NCI-H1694 (cell line): Measurements from ENCODE around the gene CSPG4.
"Not testable (repeated sequence)": the region's sequence is repeated elsewhere in the genome, so short reads cannot be mapped to it uniquely, and the experiment has no call there.

Experiments
- DNase-seq: peaks from one replicate; lab custom pipeline; 2025; lab: John Stamatoyannopoulos, UW

Gene CSPG4

DNA sequence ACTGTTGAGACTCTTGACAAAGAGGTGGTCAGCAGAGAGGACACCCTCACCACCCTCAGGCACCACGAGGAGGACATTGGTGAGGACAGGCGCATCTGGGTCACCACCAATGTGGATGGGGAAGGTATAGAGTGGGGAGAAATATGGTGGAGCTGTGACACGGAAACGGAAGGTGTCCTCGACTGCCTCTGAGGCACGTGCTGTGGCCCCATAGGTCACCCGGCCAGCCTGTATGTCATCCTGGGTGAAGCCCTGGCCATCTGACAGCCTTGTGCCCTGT lies 24.4 kb downstream of the CSPG4 start:
- DNase-seq, result no peak

DNA sequence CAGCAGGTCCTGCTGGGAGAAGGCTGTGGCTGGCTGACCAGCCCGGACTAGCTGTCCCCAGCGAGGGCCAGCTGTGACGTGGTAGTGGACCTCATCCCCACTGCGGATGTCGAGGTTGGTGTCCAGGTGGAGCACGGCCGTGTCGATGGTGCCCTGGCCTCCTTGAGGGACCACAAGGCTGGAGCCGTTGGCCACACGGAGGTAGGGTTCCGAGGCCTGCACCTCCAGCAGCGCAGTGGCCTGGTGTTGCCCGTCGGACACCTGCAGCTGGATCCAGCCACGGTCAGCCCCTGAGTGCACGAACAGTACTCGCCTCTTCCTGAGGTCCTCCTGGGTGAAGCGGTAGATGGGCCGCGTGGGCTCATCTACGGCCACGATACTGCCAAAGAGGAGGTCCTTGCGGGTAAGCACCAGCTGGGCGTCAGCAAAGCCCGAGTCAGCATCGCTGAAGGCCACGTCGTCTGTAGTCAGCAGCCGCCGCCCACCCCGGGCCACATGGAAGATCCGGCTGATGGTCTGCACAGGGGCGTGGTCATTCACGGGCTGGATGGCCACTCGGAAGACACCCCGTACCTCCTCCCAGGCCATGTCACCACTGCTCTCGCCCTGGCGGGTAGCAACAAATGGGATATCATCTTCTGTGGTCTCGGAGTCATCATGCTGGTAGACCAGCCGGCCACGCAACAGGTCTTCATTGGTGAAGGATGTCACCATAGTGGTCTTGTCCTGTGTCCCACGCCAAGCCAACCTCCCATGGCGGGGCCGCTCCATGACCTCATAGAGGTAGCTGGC lies 25.0 kb downstream of the CSPG4 start:
- no peak for DNase-seq

DNA sequence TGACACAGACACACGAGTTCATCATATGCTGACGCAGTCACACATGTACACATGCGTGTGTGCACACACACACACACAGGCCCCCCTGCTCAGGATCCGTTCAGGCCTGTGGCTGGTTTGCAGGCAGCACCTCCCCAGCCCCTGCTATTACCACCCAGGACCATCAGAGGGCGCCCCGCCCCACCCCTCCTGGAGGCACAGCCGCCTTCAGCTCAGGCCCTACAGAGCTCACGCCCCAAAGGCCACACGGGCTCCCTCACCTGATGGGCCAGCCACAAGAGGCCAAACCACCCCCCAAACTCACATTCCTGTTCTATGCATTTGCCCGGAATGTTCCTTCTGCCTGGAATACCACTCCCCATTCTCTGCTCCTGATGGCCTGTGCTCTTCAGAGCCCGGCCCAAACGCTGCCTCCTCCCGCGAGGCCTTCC lies 26.4 kb downstream of the CSPG4 start:
- peak; percentile 72 for DNase-seq

DNA sequence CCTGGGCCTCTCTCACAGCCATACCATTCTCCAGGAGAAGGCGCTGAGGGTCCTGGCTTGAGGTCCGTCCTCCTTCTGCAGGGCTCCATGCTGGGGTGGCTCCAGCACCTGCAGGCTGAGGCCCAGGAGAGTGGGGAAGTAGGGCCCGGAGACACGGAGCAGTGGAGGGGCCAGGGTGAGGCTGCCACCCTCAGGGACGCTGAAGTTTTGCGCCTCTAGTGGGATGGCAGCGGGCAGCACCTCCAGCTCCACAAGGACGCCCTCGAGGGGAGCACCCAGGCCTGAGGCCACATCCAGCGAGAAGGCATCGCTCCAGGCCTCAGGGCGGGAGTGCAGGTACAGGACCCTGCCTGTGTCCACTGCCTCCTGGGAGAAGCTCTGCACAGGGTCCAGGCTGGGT lies 27.5 kb downstream of the CSPG4 start:
- no peak for DNase-seq

DNA sequence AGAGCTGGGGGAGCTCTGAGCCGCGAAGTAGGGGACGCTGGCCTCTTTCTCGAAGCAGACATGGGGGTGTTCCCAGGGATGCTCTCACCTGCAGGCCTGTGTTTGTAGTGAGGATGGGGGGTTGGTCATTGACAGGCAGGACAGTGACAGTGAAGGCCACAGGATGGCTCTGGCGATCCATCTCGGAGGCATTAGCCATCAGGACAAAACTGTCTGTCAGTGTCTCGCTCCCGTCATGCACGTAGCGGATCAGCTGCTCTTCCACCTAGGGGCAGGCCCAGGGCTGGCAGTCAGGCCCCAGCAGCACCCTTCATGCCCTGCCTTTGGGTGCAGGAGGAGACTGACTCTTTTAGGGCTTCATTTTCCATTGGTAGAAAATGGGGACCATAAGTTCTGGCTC lies 28.0 kb downstream of the CSPG4 start:
- no peak for DNase-seq

DNA sequence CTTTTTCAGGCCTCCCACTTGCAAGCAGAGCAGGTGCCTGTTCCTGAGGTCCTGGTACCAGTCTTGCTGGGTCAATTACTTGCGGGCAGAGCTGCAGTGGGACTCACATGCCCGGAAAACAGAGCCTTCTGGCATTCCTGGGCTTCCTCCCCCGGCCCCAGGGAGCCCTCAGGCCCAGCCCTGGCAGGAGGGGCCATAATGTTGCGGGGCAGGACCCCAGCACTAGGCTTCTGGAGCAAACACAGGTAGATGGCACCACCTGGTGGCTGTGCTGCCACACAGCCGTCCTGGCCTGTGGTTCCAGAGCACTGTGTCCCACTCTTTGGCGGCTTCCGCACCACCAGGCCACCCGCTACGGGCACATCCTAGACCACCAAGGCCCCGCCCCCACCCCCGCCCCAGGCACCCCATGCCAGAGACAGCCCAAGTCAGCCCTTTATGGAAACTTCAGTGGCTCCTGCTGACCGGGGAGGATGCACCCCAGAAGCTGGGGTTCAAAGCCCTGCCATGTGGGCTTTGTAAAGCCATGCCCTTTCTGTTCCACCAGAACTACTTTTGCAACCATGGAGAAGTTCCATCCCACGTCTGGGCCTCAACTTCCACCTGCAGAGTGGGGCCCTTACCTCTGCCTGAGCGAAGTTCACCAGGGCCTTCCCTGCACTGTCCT lies 28.9 kb downstream of the CSPG4 start:
- DNase-seq, result peak; percentile 63

DNA sequence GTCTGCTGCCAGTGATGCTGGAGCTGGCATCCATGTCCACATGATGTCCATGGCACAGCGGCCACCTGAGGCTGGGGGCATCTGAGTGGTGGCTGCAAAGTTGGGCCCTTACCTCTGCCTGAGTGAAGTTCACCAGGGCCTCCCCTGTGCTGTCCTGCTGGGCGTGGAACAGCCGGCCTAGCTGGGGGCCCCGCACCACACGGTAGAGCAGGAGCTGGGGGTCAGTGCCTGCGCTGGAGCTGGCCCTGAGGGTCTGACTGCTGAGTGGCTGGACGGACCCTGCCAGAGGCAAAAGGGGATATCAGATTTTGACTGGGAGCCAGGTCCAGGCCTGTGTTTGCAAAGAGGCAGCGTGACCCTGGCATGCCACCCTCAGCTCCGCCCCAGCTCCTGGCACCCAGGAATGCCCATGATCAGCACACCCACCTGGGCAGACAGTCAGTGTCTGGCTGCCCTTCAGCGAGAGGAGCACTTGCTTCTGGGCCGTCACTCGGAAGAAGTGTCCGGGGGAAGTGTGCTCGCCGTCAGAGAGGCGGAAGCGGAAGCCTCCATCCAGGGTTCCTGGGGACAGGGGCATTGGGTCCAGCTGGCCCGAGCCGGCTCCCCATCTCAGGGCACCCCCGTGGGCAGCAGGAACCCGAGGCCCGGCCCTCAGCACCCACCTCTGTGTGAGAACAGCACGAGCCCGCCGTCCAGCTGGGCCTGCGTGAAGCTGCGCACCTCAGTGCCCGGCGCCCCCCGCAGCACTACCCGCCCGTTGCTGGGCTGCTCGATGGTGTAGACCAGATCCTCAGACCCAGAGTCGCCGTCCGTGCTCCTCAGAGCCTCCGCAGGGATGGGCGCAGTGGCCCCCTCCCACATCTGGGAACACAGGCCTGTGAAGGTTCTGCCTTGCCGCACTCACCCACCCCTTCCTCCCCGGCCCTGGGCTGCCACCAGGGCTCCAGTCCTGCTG lies 30.2 kb downstream of the CSPG4 start:
- DNase-seq, result no peak

DNA sequence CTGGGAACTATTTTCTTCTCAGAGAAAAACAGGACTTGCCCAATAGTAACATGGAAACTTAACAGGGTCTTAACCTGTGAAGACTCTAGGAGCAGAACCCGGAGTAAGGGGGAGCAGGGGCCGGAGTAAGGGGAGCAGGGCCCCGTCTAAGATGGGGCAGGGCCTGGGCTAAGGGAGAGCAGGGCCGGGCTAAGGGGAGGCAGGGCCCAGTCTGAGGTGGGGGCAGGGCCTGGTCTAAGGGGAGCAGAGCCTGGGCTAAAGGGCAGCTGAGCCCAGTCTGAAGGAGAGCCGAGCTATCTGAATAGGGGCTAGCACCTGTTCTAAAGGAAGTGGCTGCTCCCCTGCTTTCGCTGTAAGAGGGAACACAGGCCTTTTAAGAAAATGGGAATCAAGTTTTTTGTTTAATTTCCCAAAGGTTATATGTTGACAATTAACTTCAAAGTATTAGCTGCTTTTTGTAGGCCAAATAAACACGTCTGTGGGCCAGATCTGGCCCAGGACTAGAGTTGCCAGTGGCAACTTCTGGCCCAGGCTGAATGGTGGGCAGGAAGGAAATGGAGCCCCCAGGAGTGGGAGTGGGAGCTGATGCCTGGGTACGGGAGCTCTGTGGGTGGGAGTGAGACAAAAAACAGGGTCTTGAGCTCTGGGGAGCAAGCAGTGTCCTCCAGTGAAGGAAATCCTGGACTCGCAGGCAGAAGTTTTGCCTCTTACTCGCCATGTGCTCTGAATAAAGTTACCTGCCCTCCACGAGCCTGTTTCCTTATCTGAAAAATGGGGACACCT lies 32.5 kb downstream of the CSPG4 start:
- DNase-seq, result no peak

DNA sequence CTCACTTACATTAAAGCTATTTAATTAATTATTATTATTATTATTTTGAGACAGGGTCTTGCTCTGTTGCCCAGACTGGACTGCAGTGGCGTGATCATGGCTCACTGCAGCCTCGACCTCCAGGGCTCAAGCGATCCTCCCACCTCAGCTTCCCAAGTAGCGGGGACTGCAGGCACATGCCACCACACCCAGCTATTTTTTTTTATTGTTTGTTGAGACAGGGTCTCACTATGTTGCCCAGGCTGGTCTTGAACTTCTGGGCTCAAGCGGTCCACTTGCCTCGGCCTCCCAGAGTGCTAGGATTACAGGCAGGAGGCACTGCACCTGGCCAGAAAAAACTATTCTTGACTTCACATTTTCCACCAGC lies 34.3 kb downstream of the CSPG4 start:
- not testable (repeated sequence) for DNase-seq

DNA sequence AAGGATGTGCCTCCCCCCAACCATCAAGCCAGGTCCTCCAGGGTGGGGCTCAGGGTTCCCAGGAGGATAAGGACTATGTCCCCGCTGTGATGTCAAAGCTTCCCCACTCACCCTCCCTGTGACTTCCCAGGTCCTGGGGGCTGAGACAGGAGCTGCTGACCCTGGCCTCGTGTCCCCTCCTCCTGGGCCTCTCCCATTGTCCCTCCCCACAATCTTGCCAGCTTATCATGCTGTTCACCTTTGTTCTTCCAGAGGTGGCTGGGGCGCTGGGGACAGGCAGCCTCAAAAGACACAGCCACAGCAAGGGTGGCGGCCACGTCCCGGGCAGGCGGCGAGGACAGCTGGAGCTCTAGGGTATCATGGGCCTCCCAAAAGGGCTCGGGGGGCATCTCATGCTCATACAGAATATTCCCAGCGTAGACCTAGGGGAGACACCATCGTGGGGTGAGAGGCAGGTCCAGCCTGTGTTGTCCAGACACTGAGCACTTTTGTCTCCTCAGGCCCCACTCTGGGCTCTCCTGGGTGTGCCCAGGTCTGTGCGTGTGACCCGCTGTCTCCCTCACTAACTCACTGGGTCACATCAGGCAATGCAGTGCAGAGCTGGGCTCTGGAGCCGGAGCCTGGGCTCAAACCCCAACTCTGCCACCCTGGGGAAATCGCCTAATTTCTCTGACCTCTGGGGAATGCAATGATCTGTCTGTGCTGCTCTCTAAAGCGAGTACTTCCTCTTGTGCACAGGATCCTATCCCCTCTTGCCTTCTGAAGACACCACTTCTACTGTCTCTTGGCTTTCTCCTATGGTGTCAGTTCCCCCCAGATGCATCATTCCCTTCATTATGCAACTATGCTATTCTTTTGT lies 35.0 kb downstream of the CSPG4 start:
- DNase-seq, result no peak

DNA sequence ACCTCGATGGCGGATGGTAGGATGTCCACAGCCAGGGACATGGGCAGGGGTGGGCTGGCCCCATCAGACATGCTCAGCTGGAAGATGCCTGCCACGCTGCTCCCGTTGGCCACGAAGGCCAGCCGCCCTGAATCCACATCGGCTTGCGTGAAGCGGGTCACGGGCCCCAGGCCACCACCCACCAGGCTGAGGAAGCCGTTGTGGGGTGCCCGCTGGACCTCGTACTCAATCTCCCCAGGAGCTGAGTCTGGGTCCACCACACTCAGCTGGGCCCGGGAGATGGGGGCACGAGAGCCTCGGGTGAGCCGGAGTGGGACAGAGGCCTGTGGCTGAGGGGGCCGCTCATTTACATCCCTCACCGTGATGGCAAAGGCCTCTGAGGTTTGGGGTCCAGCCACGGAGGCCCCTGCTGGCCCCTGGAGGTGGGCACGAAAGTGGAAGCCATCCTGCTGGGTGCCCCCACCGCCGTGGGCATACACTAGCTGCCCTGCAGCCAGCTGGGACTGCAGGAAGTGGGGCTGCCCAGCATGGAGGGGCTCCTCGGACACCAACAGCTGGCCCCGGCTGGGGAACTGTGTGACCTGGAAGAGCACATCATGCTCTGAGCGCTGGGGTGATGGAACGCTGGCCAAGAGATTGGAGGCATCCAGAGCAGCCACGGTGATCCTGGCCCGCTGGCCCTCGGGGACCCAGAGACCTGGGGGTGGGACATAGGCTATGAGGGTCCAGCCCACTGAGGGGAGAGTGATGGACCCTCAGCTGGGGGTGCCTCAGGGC lies 35.8 kb downstream of the CSPG4 start:
- no peak for DNase-seq

DNA sequence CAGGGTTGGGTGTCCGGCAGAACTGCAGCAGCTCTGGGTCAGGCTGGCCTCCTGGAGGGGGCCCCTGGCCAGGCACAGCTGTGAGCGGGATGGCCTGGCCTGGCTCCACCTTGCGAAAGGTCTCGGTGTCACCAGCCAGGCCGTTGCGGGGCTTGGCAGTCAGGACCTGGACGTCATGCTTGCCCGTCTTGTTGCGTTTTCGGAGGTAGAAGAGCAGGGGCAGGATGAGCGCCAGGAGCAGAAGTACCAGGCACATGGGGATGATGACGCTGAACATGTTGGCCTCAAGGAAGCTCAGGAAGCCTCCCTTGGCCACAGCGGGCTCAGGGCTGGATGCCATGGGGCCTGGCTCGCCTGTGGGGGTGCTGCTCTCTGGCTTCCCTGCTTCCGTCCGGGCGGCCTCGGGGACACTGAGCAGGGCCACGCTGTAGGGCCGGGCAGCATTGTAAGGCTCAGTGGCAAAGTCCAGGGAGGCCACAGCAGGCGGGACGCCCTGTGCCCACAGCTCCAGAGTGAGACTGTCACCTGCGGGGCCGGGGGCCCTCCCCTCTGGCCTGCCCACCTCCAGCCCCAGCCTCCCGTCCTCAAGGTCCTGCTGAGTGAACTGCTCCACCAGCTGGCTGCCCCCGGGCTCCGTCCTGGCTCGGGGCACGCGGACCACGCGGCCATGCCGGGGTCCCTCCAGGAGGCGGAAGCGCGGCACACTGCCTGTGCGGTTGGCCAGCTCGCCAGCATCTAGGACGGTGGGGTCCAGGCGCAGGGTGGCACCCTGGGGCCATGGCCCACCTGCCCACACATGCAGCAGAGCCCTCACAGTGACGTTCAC lies 36.9 kb downstream of the CSPG4 start:
- DNase-seq, result no peak

DNA sequence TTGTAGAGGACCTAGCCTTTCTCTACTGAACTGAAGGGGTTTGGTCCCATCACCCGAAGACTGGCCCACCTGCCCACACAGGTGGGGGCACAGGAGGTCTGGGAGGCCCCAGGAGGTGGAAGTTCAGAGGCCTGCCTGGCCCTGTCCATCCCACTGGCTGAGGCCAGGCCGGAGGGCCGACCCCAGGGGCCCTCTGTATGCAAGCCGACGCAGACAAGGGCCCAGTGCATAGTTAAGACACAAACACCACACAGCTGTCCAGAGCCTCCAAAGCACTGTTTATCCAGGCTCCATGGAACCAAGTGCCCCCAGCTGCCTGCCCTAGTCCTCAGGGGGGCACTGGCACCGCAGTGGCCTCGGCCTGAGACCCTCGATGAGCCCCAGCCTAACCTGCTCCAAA lies 38.3 kb downstream of the CSPG4 start:
- DNase-seq, result no peak

DNA sequence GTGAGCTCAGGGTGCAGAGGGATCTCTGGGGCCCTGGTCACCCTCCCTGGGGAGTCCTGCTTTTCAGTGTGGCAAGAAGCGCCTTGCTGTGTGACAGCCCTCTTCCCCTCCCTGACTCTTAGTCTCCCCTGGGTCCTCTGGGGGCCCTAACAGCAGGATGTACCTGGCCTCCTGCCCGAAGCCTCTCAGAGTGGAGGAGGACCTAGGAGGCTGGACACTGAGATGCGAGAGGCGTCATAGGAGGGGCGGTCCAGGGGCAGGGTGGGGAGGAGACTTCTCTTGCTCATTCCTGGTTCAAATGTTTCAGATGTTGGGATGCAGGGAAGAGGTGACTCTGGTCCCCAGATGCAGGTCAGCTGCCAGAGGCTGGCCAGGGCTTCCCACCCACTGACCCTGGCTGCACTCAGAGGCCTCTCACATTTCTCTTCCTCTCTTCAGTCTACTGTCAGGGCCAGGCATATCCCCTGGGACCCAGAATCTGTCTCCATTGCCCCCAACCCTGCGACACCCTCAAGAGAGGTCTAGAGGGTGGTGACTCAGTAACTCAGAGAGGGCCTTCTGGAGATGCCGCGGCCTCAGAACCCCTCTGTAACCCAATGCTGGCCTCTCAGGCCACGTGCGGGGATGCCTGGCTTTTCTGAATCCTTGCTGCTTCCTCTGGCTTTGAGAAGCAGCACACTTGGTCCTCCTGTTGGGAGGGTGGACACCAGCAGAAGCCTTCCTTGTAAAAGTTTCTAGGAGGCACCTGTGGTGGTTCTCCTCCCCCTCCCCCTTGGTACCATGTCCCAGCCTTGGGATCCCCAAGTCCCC lies 39.0 kb downstream of the CSPG4 start:
- no peak for DNase-seq

DNA sequence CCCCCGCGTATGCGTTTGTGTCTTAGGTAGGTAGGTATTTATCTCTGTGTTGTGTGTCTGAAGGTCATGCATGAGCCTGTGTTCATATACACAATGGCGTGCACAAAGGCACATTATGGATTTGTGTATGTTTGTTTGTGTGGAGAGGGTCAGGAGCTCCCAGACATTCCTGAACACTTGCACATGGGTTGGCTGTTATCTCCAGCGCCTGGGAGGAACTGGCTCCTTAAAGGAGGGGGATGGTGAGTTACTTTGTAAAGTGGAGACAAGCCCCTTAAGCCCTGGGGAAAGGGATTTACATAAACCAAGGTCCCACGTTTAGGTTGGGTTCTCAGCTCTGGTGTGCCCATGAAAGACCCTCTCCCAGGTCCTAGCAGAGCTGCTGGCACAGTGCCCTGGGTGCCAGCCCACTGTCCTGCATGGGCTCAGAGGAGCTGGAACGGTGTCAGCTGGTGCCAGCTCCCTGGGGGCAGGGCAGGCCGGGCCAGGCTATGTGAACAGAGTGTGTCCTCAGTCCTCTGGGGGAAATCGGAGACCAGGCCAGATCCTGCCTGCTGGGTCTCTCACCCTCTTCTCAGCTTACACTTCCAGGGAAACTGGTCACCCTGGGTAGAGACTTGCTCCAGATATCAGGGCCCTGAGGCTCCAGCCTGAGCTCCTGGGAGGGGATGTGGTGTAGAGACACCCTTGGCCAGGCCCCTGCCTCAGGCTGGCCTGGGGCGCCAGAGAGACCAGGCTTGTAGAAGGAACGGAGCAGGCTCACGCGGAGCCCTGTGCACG lies 39.8 kb downstream of the CSPG4 start:
- DNase-seq, result no peak

DNA sequence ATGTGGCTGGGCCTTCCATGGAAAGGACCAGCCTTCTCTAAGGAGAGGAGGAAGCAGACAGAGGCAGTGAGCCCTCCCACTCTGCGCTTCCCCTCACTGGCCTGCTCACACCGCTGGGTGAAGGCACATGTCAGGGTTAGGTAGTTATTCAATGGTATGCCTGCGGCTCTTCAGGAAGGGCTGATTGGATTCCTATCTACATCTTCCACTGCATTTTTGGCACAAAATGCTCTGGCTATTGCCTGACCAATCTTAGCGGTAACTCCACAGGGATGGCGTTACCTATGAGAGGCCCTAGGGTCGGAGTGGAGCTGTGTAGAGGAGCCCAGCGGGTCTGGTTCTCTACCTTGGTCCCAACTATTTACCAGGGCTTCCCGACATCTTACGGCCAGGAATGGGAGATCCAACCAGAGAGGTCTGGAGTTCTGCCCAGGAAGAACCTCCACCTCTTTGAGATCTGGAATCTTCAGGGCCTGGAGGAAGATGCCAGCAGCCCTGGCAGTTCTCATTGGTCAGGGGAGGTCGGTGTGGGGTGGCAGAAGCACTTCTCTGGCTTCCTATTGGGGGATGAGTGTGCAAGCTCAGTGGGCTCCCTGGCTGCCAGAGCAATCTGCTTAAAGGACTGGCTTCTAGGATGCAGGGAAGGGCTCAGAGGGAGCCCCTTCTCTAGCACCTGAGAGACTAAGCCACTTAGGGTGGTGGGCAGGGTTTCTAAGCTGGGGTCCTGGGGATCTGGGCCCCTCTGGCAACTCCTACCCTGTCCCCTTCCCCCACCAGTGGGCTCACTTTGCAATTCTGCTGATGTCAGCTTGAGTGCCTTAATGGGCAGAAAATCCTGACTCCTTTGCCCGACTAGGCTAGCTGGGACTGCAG lies 40.7 kb downstream of the CSPG4 start:
- no peak for DNase-seq

DNA sequence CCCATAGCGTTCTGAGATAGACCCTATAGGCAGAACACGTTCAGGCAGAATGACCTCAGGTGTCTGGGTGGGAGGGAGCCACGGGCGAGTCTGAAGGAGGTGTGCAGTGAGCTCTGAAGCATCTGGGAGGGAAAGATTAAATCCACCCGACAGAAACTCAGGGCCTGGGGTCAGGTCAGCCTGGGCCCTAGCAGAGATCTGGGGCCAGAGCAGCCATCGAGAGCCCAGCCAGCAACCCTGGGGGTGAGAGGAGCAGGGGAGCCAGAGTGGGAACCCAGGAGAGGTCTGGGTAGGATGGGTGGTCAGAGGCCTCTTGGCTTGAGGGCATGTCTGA lies 42.8 kb downstream of the CSPG4 start:
- no peak for DNase-seq
